Effector memory CD8-positive, alpha-beta T cell (primary cell): ENCODE measurements around the gene CDS2.

Experiments
- ATAC-seq: fragments of 150-1000 bp; cut with Tn5 transposase; replicated peaks from 2 replicates; pipeline ENCODE4 v1.10.0; 2021; ENCODE audit warnings: mild to moderate bottlenecking, moderate library complexity
- DNase-seq, 3 experiments: peaks; one replicate each; pipeline ENCODE4 v3.0.0; 2021
- H3K27ac Mint-ChIP-seq, 2 donors: one replicate each; pipeline ENCODE4 v1.8.0; 2022; ENCODE audit warnings: mild to moderate bottlenecking in 2 of 2, mixed read lengths in 2 of 2, moderate library complexity in 2 of 2
- H3K27me3 Mint-ChIP-seq, 2 donors: one replicate each; pipeline ENCODE4 v1.8.0; 2022; ENCODE audit warnings: mixed read lengths in 2 of 2
- H3K36me3 Mint-ChIP-seq: one replicate; pipeline ENCODE4 v1.8.0; 2022; ENCODE audit warnings: mild to moderate bottlenecking, moderate library complexity, mixed read lengths; ENCODE audit not compliant: insufficient read depth
- H3K4me1 Mint-ChIP-seq, 2 donors: one replicate each; pipeline ENCODE4 v1.8.0; 2022; ENCODE audit warnings: low read depth in 2 of 2, mixed read lengths in 2 of 2
- H3K4me3 Mint-ChIP-seq, 2 donors: one replicate each; pipeline ENCODE4 v1.8.0; 2022; ENCODE audit warnings: mild to moderate bottlenecking in 2 of 2, mixed read lengths in 2 of 2, moderate library complexity in 2 of 2
- H3K9me3 Mint-ChIP-seq, 2 donors: one replicate each; pipeline ENCODE4 v1.8.0; 2022; ENCODE audit warnings: mixed read lengths in 2 of 2

The CDS2 gene

DNA sequence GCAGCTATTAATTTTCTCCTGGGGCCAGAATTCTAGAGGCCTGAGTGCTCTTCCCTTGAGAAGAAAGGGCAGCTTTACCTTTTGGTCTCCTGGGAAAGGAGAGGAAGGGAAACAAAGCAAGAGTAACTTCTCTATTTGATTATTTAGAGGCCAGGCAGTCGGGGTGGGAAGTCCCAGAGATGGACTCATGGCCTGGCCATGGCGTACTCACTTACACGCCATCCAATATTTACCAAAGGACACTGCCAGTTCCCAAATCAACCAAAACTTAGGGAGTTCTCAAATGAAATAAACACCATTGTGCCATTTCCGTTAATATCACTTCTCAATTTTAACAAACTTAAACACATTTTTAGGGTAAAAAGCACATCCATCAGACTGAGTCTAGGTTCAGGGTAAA lies 76.6 kb downstream of the CDS2 start:
- H3K27ac Mint-ChIP-seq = no peak overlapping the region
- no peak for ATAC-seq
- H3K9me3 Mint-ChIP-seq = no peaks in the 10 kb centered on the region
- no peak for DNase-seq
- H3K4me1 Mint-ChIP-seq = peaks cover 0 to 6% of the 10 kb centered on the region in 2 donors
- peaks cover 21% of the 10 kb centered on the region for H3K36me3 Mint-ChIP-seq
- no peak overlapping the region for H3K4me3 Mint-ChIP-seq
- no peaks in the 10 kb centered on the region for H3K27me3 Mint-ChIP-seq

DNA sequence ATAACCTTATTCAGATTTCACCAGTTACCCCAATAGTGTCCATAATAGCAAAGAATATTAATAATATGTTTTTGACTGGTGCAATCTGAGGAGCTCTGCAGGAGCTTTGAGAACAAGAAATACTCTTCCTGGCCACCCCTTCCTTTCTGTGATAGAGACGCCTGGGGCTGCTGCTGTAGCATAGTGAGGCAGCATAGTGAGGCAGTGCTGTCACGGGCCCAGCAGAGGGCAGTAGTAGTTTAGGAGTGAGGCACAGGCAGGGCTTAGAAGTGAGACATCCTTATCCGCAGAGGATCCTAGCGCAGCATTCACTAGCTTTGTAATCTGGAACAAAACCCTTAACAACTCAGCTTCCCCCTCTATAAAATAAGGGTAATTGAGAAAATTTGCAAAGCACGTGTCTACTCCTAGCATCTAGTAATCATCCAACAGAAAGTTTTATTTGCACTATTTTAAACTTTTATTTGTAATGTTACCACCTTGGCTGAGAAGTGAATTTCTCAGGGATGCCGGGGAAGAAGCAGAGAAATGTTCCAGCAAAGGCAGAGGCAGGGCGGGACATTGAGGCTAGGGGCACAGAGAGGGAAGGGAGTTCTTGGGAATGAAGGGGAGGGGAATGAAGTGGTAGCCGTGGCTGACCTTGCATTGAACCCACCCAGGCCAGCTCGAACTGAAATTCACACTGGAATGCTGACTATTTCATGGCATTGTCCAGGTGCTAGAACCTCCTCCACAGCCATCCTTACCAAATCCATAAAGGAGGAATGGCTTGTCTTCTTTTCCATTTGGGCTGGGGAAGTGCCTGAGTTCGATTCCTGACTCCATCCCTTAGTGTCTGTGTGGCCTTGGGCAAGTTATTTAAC lies 78.8 kb downstream of the CDS2 start:
- H3K36me3 Mint-ChIP-seq = peaks cover 17% of the 10 kb centered on the region
- no peak overlapping the region for H3K4me3 Mint-ChIP-seq
- ATAC-seq (peak; percentile 99), DNase-seq (peak; percentile 60 to 70 (median 63))
- no peak overlapping the region for H3K27ac Mint-ChIP-seq
- no peaks in the 10 kb centered on the region for H3K9me3 Mint-ChIP-seq
- H3K4me1 Mint-ChIP-seq = peaks cover 0 to 6% of the 10 kb centered on the region in 2 donors
- H3K27me3 Mint-ChIP-seq = no peaks in the 10 kb centered on the region

- peaks cover 0 to 6% of the 10 kb centered on the region in 2 donors for H3K4me1 Mint-ChIP-seq
- H3K27ac Mint-ChIP-seq = no peak overlapping the region
- ATAC-seq (no peak), DNase-seq (no peak)
- no peaks in the 10 kb centered on the region for H3K9me3 Mint-ChIP-seq
- H3K36me3 Mint-ChIP-seq = peaks cover 13% of the 10 kb centered on the region
- no peaks in the 10 kb centered on the region for H3K27me3 Mint-ChIP-seq
- no peak overlapping the region for H3K4me3 Mint-ChIP-seq
These were observed 80.3 kb downstream of the CDS2 start for GRCh38 chr20:5207138-5207537.

- Mint-ChIP-seq H3K27ac (no peak overlapping the region), H3K9me3 (no peaks in the 10 kb centered on the region), H3K4me1 (no peaks in the 10 kb centered on the region), H3K4me3 (no peak overlapping the region), H3K36me3 (peaks cover 5% of the 10 kb centered on the region), H3K27me3 (no peaks in the 10 kb centered on the region)
- ATAC-seq = no peak
- DNase-seq = no peak
These were observed 85.3 kb downstream of the CDS2 start for GRCh38 chr20:5211803-5212714.

DNA sequence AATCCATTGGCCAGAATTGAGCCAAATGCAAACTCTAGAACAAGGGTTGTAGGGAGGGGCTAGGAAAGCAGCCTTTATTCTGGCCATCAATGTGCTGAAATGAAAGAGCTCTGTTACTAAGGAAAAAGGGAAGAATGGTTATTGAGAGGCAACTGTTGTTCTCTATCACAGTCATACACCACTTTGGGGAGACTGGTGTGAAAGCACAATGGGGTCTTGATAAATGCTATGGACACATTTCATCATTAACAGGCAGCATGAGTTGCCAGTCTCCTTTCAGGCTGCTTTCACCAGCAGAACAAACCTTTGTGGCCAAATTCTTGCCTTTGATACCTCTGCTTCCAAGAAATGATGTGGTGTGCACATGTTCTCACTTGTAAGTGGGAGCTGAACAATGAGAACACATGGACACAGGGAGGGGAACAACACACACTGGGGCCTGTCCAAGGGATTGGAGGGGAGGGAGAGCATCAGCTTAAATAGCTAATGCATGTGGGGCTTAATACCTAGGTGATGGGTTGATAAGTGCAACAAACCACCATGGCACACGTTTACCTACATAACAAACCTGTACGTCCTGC lies 86.2 kb downstream of the CDS2 start:
- Mint-ChIP-seq H3K27ac (no peak overlapping the region), H3K9me3 (no peaks in the 10 kb centered on the region), H3K4me1 (no peaks in the 10 kb centered on the region)

GRCh38 chr20:5214826-5215225 lies 88.0 kb downstream of the CDS2 start:
- Mint-ChIP-seq H3K27me3 (no peaks in the 10 kb centered on the region), H3K4me3 (no peak overlapping the region), H3K9me3 (no peaks in the 10 kb centered on the region), H3K27ac (no peak overlapping the region), H3K36me3 (peaks cover 5% of the 10 kb centered on the region), H3K4me1 (peaks cover 0 to 2% of the 10 kb centered on the region in 2 donors)
- ATAC-seq (no peak), DNase-seq (no peak)

More for the DNA sequence above, 86.2 kb downstream of the CDS2 start:
- H3K4me3 Mint-ChIP-seq = no peak overlapping the region
- no peaks in the 10 kb centered on the region for H3K27me3 Mint-ChIP-seq
- no peak for ATAC-seq
- no peak for DNase-seq
- peaks cover 5% of the 10 kb centered on the region for H3K36me3 Mint-ChIP-seq

DNA sequence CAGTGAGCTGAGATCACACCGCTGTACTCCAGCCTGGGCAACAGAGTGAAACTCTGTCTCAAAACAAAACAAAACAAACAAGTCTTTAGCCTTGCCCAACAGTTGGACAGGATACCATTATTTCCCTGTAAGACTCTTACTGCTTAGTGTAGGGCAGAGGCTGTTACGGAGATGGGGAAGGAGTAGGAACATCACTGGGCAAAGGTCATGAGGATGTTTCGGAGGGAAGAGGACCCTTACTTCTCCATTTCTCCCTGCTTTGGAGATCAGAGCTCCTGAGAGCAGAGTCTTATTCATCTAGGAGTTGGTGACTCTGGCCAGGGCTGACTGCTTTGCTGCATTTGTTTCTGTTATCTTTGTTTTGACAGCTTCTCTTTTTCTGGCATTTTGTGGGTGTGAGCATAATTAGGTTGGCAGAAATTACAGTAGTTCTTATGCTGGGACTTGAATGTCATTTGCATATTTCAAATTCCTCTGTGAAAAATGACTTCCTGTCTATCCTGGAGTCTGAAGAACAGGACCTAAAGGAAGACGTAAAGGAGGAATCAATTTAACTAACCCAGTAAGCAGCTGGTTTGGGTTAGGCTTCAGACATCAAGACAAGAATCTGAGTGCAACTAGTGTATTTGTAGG lies 89.0 kb downstream of the CDS2 start:
- no peak for DNase-seq
- peaks cover 5% of the 10 kb centered on the region for H3K36me3 Mint-ChIP-seq
- ATAC-seq = no peak
- peaks cover 0 to 2% of the 10 kb centered on the region in 2 donors for H3K4me1 Mint-ChIP-seq
- H3K9me3 Mint-ChIP-seq = no peaks in the 10 kb centered on the region
- H3K27me3 Mint-ChIP-seq = no peaks in the 10 kb centered on the region
- no peak overlapping the region for H3K4me3 Mint-ChIP-seq
- H3K27ac Mint-ChIP-seq = no peak overlapping the region

- DNase-seq = no peak
- no peaks in the 10 kb centered on the region for H3K27me3 Mint-ChIP-seq
These were observed 89.9 kb downstream of the CDS2 start for GRCh38 chr20:5216663-5217062.

DNA sequence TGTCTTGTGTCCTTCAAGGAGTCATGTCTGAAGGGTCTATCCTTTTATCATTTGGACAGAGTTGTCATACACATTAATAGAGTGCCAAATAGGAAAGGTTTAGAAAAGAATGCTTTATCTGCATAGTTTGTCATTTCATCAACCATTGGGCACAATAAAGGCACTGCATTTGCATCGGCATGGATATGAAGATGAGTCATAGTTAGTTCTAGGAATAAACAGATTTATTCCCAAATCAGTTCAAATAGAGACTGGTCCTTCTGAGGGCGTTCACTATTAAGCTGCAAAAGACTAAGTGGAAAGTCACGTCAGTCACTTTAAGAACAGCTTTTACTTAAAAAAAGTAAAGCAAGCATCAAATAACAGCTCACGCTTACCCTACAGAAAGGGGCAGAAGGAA lies 90.8 kb downstream of the CDS2 start:
- H3K4me1 Mint-ChIP-seq = peaks cover 0 to 2% of the 10 kb centered on the region in 2 donors
- H3K27ac Mint-ChIP-seq = no peak overlapping the region
- no peak overlapping the region for H3K4me3 Mint-ChIP-seq
- no peaks in the 10 kb centered on the region for H3K27me3 Mint-ChIP-seq
- peaks cover 2% of the 10 kb centered on the region for H3K36me3 Mint-ChIP-seq
- DNase-seq (no peak), ATAC-seq (no peak)
- H3K9me3 Mint-ChIP-seq = no peaks in the 10 kb centered on the region

More at GRCh38 chr20:5216663-5217062, 89.9 kb downstream of the CDS2 start:
- ATAC-seq = no peak
- Mint-ChIP-seq H3K4me3 (no peak overlapping the region), H3K27ac (no peak overlapping the region), H3K36me3 (peaks cover 5% of the 10 kb centered on the region), H3K4me1 (peaks cover 0 to 2% of the 10 kb centered on the region in 2 donors), H3K9me3 (no peaks in the 10 kb centered on the region)

DNA sequence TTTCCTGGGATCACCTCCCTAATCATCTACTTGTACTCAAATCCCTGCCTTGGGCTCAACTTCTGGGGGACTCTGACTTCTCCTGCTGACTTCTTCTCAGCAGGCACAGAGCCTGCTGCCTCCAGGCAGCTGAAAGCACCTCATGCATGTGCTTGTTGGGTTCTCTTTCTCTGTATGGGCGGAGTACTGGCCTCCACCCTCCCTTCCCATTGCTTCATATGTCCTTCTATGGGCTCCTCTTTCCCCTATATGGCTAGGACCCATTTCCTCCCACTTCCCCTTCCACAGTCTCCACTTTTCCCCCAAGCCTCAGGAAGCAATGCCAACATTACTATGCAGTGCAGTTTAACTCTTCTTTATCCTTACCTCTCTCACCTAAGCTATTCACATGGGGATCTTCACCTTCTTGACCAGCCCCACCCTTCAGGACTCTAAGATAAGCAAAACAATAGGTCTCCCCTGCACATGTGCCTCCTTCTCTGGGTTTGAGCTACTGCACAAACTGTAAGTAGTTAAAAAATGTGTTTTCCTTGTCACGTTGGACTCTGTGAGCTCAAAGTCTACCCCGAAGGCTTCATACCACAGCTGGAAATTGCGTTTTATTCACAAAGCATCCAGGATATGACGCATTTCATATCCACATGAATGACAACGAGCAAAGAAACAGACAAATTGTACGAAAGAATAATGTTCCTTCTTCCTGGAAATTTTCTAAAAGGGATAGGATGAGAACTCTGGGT lies 93.7 kb downstream of the CDS2 start:
- ATAC-seq (no peak), DNase-seq (no peak)
- Mint-ChIP-seq H3K27ac (peak overlapping the region in 1 of 2 donors; percentile 5), H3K4me1 (peaks cover 3 to 9% of the 10 kb centered on the region in 2 donors), H3K4me3 (no peak overlapping the region), H3K9me3 (no peaks in the 10 kb centered on the region), H3K36me3 (no peaks in the 10 kb centered on the region), H3K27me3 (peaks cover 0 to 6% of the 10 kb centered on the region in 2 donors)

DNA sequence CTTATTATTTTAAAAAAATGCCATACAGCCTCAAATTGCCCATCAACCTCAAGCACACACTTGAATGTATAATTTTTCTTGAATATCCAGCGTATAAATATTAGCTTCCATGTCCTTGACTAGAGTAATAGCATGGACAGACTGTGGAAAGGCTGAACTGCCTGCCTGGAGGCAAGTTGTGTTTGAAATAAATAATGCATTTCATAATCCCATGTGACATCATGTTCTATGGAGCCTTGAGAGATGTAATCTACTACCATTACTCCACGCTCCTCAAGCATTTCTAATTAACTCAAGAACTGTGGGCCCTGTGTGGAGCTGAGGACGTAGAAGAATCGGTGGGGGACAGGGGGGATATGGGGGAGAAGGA lies 94.2 kb downstream of the CDS2 start:
- no peak for ATAC-seq
- H3K27me3 Mint-ChIP-seq = peaks cover 0 to 6% of the 10 kb centered on the region in 2 donors
- no peak for DNase-seq
- H3K4me3 Mint-ChIP-seq = no peak overlapping the region
- H3K4me1 Mint-ChIP-seq = peaks cover 3 to 9% of the 10 kb centered on the region in 2 donors
- H3K36me3 Mint-ChIP-seq = no peaks in the 10 kb centered on the region
- no peaks in the 10 kb centered on the region for H3K9me3 Mint-ChIP-seq
- no peak overlapping the region for H3K27ac Mint-ChIP-seq

DNA sequence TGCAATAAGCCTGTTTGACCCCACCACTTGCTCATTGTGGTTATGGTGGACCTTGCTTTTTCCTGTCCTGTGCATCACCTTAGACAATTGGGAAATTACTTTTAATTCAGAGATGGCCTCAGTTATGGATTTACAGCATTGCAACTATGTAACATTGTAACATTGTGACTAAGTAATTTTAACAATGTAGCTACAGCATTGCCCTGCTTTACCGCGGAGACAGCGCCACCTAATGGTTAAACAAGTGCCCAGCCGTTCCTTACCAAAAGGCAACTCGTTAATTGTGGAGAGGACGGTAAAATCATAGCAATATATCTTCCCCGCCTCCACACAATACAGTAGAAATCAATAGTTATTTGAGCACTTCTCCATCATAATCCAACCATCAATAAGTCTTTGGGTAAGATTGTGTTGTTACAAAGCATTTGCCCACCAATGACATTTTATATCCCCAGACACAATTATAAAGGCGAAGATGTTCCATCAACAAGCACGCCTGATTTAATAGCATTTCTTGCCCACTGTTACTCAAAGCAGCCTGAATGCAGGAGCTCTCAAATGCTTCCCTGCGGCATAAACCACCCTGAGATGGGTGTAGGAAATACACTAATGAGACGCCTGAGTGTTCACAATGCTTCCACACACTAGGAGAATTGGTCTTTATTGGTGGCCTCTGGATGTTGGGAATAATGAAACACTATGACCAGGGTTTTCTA lies 96.3 kb downstream of the CDS2 start:
- Mint-ChIP-seq H3K27me3 (peaks cover 0 to 6% of the 10 kb centered on the region in 2 donors), H3K36me3 (no peaks in the 10 kb centered on the region), H3K9me3 (no peaks in the 10 kb centered on the region), H3K27ac (no peak overlapping the region), H3K4me1 (peaks cover 3 to 9% of the 10 kb centered on the region in 2 donors), H3K4me3 (no peak overlapping the region)
- ATAC-seq (peak; percentile 46), DNase-seq (peak; percentile 40 to 45 (median 43))
